Endodermal cell (in vitro differentiated cells): ENCODE data around the gene SLC37A3. TPM values are rescaled to one million over a fixed set of nuclear protein-coding genes. Genes with fewer than 3 reads are reported as not detected.

ENCODE experiments used
- DNase-seq: peaks from one replicate; pipeline ENCODE4 v3.0.0-alpha.2; 2017
- H3K27ac ChIP-seq: 2 replicates; pipeline ENCODE4 v1.5.1; 2013; ENCODE audit warnings: mild to moderate bottlenecking, low read depth, low read length, moderate library complexity
- H3K27me3 ChIP-seq: 2 replicates; pipeline ENCODE4 v1.6.1; 2013; ENCODE audit warnings: mild to moderate bottlenecking, low read length, moderate library complexity; ENCODE audit not compliant: insufficient read depth, control insufficient read depth, poor library complexity, severe bottlenecking
- H3K36me3 ChIP-seq: 2 replicates; pipeline ENCODE4 v1.7.0; 2013; ENCODE audit warnings: mild to moderate bottlenecking, low read length, moderate library complexity; ENCODE audit not compliant: control insufficient read depth, insufficient read depth
- H3K4me1 ChIP-seq: one replicate; pipeline ENCODE4 v1.7.0; 2013; ENCODE audit warnings: low read length; ENCODE audit not compliant: control insufficient read depth, insufficient read depth
- H3K4me3 ChIP-seq: 2 replicates; pipeline ENCODE4 v1.5.1; 2013; ENCODE audit warnings: mild to moderate bottlenecking, low read length, moderate library complexity
- H3K9ac ChIP-seq: 2 replicates; pipeline ENCODE4 v1.6.1; 2013; ENCODE audit warnings: mild to moderate bottlenecking, low read length, moderate library complexity; ENCODE audit not compliant: poor library complexity, severe bottlenecking; ENCODE audit errors: extremely low read depth
- H3K9me3 ChIP-seq: 2 replicates; pipeline ENCODE4 v1.6.1; 2013; ENCODE audit warnings: mild to moderate bottlenecking, low read length, moderate library complexity; ENCODE audit not compliant: control insufficient read depth
- H3K27ac Mint-ChIP-seq: 2 replicates; pipeline ENCODE4 v1.8.0; 2020; ENCODE audit warnings: mixed read lengths
- H3K27me3 Mint-ChIP-seq: 2 replicates; pipeline ENCODE4 v1.8.0; 2021; ENCODE audit warnings: mild to moderate bottlenecking, mixed read lengths; ENCODE audit not compliant: insufficient read depth
- H3K36me3 Mint-ChIP-seq: 2 replicates; pipeline ENCODE4 v1.8.0; 2020; ENCODE audit warnings: low read depth, mixed read lengths
- H3K4me1 Mint-ChIP-seq: 2 replicates; pipeline ENCODE4 v1.8.0; 2020; ENCODE audit warnings: mixed read lengths
- H3K4me3 Mint-ChIP-seq: 2 replicates; pipeline ENCODE4 v1.8.0; 2020; ENCODE audit warnings: mild to moderate bottlenecking, moderate library complexity, mixed read lengths
- H3K9me3 Mint-ChIP-seq: 2 replicates; pipeline ENCODE4 v1.8.0; 2020; ENCODE audit warnings: mild to moderate bottlenecking, mixed read lengths
- CTCF ChIP-seq: fragments of 200-600 bp; sonication (generic); conservative IDR thresholded peaks from 2 replicates; pipeline ENCODE4 v1.5.0; 2021; ENCODE audit warnings: antibody characterized with exemption, mild to moderate bottlenecking
- WGBS, 2 experiments: methylation state at CpG; one replicate each; pipeline versions ENCODE4 v1.1.5 to v1.1.7; 2013; ENCODE audit warnings: missing lambda C conversion rate in 2 of 2, mixed read lengths in 1 of 2; ENCODE audit not compliant: insufficient coverage in 1 of 2, insufficient read length in 1 of 2; 5-methylcytosine and 5-hydroxymethylcytosine counted together
- total RNA-seq, 2 donors: library from RNA; stranded (reverse); fragmentation: NEBNext Ultra II Directional in 1 of 2; extraction: Animal tissue kit (Norgen Biotek cat#: 25700) in 1 of 2; gene quantifications; 2 replicates in 1 of 2; 3 replicates in 1 of 2; pipeline ENCODE4 v1.2.1, GENCODE V29; 2021

SLC37A3 gene
- total RNA-seq, 2 donors from 2014 or later = 55.4 to 60.5 TPM

- Histone ChIP-seq H3K4me1 (no peaks in the 10 kb centered on the region), H3K9me3 (peaks cover 7% of the 10 kb centered on the region), H3K27me3 (no peaks in the 10 kb centered on the region), H3K36me3 (no peaks in the 10 kb centered on the region), H3K9ac (no peak overlapping the region), H3K27ac (no peak overlapping the region), H3K4me3 (no peak overlapping the region)
- no peaks in the 10 kb centered on the region for H3K27me3 Mint-ChIP-seq
- no peak for TF ChIP-seq CTCF
- no peak overlapping the region for H3K27ac Mint-ChIP-seq
- DNase-seq = no peak
- WGBS, 2 experiments = 92 to 94% methylated on average over 5 to 7 of the region's 7 CpGs
- peaks cover 4% of the 10 kb centered on the region for H3K36me3 Mint-ChIP-seq
- H3K4me1 Mint-ChIP-seq = peaks cover 3% of the 10 kb centered on the region
- H3K4me3 Mint-ChIP-seq = no peak overlapping the region
- H3K9me3 Mint-ChIP-seq = peaks cover 2% of the 10 kb centered on the region
These were observed 80.3 kb downstream of the SLC37A3 start for GRCh38 chr7:140317999-140318398.

DNA sequence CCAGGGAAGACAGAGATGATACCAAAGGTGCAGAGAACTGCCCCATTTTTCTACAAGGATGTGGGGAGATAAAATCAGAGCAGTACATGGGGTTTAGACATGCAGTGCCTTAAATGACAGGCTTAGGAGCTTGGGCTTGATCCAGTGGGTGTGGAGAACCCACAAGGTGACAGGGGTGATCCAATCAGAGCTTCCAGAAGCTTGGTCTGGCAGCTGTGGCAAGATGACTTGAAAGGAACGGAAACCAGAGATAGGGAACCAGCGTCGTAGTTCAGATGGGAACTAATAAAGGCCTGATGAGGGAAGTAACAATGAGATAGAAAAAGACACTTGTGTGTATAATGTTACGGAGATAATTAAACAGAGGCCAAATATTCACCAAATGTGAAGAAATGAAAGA, 80.7 kb downstream of the SLC37A3 start:
- Histone ChIP-seq H3K9me3 (peaks cover 8% of the 10 kb centered on the region), H3K36me3 (no peaks in the 10 kb centered on the region), H3K27me3 (no peaks in the 10 kb centered on the region), H3K4me1 (no peaks in the 10 kb centered on the region), H3K9ac (no peak overlapping the region), H3K27ac (no peak overlapping the region), H3K4me3 (no peak overlapping the region)
- no peak for TF ChIP-seq CTCF
- WGBS, 2 experiments = 89 to 100% methylated on average over 4 of the region's 4 CpGs
- H3K9me3 Mint-ChIP-seq = peaks cover 6% of the 10 kb centered on the region
- DNase-seq = no peak
- no peak overlapping the region for H3K27ac Mint-ChIP-seq
- peaks cover 3% of the 10 kb centered on the region for H3K4me1 Mint-ChIP-seq
- no peaks in the 10 kb centered on the region for H3K27me3 Mint-ChIP-seq
- peaks cover 7% of the 10 kb centered on the region for H3K36me3 Mint-ChIP-seq
- H3K4me3 Mint-ChIP-seq = no peak overlapping the region

GRCh38 chr7:140316165-140316661, 82.1 kb downstream of the SLC37A3 start:
- no peaks in the 10 kb centered on the region for H3K4me1 Mint-ChIP-seq
- Histone ChIP-seq H3K36me3 (no peaks in the 10 kb centered on the region), H3K27ac (no peak overlapping the region), H3K9me3 (peaks cover 21% of the 10 kb centered on the region), H3K27me3 (no peaks in the 10 kb centered on the region), H3K4me3 (no peak overlapping the region), H3K9ac (no peak overlapping the region), H3K4me1 (no peaks in the 10 kb centered on the region)
- no peak overlapping the region for H3K4me3 Mint-ChIP-seq
- 88 to 93% methylated on average over 4 to 7 of the region's 7 CpGs for WGBS, 2 experiments
- no peak overlapping the region for H3K27ac Mint-ChIP-seq
- TF ChIP-seq CTCF = no peak
- peaks cover 20% of the 10 kb centered on the region for H3K9me3 Mint-ChIP-seq
- DNase-seq = no peak
- no peaks in the 10 kb centered on the region for H3K27me3 Mint-ChIP-seq
- H3K36me3 Mint-ChIP-seq = peaks cover 12% of the 10 kb centered on the region
